HG03064 (cell line): ENCODE results near the gene TCF12.
A peak's percentile ranks its signal among the peaks of the same experiment; 100 is the strongest.
"Not testable (repeated sequence)": the region's sequence is repeated elsewhere in the genome, so short reads cannot be mapped to it uniquely, and the experiment has no call there.

Experiments
- ATAC-seq: cut with Tn5 transposase; IDR thresholded peaks from one replicate; pipeline ENCODE4 v1.9.1; 2021; ENCODE audit warnings: low read depth; ENCODE audit not compliant: unreplicated experiment

TCF12 gene

DNA sequence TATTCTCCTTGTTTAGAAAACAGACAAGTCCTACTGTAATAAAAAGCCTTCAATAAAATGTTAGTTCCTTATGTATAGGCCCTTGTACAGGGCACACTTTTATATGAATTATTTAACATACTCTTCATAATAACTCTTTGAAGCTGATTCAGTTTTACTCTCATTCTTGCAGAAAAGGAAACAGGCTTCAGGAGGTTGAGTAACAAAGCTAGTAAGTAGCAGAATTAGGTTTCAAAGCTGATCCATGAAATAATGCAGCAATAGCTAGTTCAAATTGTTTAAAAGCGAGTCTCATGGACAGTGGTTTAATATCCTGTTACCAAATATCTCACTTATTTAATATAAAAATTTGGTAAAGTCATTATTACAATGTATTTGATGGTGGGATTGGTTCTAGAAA, 25.0 kb downstream of the TCF12 start:
- no peak for ATAC-seq

DNA sequence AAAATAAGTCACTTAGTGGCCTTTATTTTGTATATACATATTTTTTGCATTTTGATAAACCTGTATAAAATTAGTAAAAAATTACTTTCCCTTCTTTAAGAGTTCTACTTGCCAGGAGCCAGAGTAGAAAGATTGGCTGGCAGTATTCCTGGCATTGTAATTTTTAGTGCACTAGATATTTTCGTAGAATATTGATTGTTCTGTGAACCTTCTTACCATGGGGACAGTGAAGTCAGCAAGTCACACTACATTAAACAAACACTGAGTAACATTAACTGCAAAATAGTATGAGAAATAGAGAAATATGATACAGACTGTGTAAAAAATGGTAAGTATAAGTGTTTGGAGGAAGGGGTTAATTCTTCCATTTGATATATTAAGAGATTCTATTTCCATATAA, 26.0 kb downstream of the TCF12 start:
- no peak for ATAC-seq

DNA sequence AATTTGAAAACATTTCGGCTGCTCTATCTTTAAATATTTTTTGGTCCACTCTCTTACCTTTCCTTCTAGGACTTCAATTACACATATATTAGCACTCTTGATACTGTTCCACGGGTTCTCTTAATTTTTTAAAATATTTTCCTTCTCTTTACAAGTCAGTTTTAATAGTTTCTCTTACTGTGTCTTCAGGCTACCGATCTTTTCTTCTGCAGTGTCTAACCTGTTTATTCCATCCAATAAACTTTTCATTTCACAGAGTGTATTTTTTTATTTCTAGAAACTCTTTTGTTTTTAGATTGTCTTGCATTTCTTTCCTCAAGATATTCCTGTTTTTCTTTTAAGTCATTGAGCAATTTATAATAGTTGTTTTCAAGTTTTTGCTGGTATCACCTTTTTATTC, 27.7 kb downstream of the TCF12 start:
- no peak for ATAC-seq

DNA sequence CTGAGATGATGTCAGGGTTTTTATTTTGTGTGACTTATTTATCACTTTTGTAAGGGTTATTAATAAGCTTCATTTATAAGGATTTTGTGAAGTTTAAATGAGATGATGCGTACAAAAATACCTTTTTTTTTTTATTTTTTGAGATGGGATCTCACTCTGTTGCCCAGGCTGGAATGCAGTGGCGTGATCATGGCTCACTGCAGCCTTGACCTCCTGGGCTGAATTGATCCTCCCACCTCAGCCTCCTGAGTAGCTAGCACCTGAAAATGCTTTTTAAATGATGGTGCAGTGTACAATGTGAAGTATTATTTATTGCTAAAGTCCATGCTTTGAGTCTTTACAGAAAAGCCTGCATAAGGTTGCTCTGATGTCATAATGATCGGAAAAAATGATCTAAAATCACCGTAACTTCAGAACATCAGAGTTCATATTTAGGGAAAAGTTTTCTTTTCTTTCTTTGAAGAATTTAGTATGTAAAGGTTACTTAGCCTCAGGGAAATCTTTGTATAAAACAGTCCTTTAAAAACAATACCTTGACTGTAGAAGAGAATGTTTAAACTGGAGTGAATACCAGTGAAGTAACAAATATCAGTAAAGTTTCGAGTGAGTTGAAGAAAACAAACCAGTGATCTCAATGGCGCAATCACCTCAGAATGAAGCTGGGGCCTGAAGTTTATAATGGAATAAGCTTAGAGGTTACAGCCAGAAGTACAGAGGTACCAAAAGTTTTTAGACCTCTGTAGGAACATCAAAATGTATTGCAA, 29.7 kb downstream of the TCF12 start:
- no peak for ATAC-seq

DNA sequence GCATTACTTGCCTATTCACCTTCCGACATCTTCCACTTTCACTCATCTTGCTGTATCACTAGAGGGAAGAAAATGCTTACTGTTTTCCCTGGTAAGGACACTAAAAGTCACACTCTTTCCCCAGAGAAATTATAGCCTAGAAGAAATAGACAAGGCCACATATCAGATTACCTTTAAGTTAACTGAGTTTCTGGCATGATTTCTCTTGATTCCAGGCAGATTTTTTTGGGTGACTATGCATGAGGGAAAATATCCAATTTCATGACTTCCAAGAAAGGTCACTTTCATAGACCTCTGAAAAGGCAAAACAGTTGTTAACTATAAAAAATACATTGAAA, 30.3 kb downstream of the TCF12 start:
- ATAC-seq: no peak

DNA sequence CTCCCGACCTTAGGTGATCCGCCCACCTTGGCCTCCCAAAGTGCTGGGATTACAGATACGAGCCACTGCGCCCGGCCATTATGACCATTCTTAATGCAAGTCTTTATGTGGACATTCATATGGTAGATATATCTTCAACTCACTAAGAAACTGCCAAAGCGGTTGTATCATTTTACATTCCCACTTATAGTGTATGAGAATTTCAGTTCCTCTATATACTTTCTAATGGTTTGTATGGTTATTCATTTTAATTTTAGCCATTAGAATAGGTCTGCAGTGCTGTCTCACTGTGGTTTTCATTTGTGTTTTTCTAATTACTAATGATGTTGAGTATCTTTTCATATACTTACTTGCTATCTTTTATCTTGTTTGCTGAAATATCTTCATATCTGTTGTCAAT, 32.5 kb downstream of the TCF12 start:
- peak; percentile 81 for ATAC-seq

DNA sequence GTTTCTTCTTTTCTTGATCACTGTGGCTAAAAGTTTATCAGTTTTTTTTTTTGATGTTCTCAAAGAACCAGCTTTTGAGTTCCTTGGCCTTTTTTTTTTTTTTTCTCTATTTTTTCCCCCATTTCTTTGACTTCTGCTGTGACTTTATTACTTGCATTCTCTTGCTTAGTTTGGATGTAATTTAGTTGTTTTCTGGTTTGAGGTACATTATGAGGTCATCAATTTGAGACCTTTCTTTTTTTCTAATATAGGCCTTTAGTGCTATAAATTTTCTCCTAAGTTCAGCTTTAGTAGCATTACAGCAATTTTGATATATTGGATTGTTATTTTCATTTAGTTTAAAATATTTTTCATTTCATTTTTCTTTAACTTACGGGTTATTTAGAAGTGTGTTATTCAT, 35.3 kb downstream of the TCF12 start:
- ATAC-seq: no peak

DNA sequence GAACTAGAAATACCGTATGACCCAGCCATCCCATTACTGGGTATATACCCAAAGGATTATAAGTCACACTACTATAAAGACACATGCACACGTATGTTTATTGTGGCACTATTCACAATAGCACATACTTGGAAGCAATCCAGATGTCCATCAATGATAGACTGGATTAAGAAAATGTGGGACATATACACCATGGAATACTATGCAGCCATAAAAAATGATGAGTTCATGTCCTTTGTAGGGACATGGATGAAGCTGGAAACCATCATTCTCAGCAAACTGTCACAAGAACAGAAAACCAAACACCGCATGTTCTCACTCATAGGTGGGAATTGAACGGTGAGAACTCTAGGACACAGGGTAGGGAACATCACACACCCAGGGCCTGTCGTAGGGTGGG, 36.6 kb downstream of the TCF12 start:
- ATAC-seq: not testable (repeated sequence)

DNA sequence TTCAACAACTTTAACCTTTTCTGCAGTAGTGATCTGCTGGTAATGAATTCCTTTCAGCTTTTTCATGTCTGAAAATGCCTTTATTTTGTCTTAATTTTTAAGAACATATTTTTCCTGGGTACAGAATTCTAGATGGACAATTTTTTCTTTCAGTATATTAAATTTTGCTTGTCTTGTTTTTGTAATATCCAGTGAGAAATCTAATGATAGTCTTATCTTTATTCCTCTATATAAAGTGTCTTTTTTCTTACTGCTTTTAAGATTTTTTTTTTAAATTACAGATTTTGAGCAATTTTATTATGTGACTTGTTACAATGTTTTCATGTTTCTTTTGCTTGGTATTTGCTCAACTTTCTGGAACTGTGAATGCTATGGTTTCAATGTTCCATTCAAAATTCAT, 38.1 kb downstream of the TCF12 start:
- ATAC-seq: no peak

DNA sequence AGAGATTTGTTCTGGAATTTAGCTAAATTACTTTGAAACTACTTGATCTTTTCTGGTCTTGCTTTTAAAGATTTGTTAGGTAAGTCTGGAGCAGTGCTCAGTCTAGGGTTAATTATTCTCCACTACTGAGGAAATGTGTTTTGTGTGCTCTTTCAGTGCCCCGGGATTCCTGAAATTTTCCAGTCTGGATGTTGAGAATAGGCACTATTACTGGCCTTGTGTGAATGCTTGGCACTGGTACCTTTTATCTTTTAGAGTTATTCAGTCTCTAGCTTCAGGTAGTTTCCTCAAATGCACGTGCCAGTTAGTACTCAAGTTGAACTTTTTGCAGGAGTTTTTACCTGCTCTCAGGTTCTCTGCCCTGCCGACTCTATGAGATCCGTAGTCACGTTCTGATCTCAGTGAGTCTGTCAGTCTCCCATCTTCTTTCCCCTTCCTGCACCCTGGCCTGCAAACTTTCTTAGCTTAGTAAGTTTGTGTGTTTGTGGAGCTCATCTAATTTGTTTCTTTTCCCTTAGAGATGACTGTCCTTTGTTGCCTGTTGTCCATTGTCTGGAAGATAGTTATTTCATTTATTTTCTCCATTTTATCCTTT, 39.5 kb downstream of the TCF12 start:
- ATAC-seq: no peak

DNA sequence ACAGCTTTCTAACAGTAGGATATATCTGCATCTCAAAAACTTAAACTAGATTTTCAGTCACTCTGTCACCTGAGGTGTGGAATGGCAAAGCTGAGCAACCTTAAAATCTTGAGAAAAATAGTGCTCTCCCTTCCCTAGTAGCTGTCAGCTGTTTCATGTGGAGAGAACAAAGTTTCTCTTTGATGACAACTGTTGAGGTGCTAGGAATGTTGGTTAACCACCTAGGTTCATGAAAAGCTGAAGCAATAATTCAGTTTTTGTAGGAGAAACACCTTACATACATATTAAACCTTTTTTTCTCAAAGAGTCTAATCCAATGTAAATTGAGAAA, 40.8 kb downstream of the TCF12 start:
- no peak for ATAC-seq

DNA sequence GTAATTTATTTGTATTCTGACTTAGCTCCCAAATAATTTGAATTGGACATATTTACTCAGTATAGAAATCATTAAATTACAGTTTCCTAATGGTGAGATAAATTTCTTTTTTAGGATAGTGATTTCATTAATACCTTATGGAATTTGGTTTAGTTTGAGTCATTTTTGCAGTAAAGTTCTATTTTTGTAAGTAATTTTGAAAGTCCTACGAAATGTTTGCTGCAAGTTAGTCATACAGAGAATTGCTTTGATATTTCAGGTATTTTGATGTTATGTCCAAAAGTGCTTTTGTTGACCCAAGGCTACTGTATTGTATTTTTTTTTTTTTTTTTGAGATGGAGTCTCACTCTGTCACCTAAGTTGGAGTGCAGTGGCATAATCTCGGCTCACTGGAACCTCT, 41.7 kb downstream of the TCF12 start:
- ATAC-seq: no peak

DNA sequence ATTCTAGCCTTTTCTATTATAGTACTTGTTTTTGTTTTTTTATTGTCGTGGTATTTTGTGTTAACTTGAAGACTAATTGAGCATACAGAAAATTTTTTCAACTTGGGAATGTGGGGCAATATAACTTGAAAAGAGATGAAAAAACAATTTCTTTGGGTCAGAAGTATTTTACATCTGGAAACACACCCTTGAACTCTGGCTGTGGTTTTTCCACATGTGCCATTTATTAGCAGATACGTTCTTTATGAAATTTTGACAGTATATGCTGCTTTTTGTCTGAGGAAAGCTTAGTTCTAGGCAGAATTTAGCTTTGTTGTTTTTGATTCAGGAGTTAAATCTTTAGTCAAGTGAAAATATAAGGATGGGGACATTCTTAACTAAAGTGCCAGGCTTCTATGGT, 44.7 kb downstream of the TCF12 start:
- no peak for ATAC-seq

DNA sequence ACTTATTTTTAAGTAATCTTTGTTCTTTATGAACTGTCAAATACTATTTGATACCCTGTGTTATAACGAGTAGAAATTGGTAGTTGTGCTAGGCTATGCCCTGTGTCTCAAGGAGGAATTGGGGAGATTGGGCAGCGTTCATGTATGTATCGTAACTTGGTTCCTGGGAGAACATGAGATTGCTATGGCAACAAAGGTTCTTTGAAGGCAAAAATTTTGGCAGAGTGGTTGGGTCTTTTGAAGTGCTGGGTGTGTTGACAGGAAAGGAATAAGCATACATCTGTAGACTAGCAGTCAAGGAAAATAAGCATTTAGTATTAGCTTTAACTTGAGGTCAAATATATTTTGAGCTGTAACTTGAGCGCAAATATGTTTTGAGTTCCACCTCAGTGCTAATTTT, 45.3 kb downstream of the TCF12 start:
- ATAC-seq: no peak

DNA sequence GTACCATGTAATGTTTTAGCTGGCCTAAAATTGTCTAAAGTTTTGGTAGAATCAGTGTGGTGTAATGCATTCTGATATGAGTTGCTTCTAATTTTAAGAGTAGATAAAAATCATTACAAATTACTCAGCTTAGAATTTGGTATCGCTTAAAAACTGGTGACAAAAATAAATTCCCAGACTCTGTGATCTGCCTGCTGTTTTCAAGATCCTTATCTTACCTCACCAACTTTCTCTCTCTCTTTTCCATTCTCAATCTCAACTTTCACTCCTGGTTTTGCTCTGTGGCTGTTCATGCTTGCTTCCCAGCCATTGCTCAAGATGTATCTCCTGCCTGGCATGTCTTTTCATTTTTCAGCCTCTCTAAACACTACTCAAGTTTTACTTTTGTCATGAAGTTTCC, 45.7 kb downstream of the TCF12 start:
- no peak for ATAC-seq

DNA sequence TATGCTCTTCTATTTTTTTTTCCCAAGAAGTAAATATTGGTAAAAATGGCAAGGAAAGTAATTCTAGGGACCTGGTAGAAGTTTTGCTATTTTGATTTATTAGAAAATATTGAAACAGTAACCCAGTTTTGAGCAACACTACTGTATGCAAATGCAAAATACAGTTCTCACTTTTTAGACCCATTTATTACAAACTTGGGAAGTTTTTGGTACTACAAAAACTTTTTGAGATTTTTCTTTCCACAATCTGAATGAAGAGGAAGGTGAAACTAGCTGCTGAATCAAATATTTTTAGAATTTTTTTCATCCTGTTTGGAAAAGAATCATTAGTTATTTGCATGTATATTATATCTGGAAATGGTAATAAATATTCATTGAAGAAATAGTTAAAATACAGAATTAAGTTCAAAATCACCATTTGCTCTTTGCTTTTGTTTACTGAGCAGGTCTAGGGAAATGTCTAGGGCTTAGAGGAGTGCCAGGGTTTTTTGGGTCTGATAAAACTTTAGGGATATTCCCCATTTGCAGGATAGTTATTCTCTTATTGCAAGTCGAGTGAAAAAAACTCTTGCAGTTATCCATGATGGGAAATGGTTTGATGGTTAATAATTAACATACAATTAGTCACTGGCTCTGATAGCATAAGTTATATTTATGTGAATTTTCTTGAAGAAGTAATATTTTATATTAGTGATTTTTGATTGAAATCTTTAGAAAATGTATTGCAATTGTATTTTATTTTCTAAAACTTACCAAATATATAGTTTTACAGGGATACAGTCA, 47.0 kb downstream of the TCF12 start:
- no peak for ATAC-seq

DNA sequence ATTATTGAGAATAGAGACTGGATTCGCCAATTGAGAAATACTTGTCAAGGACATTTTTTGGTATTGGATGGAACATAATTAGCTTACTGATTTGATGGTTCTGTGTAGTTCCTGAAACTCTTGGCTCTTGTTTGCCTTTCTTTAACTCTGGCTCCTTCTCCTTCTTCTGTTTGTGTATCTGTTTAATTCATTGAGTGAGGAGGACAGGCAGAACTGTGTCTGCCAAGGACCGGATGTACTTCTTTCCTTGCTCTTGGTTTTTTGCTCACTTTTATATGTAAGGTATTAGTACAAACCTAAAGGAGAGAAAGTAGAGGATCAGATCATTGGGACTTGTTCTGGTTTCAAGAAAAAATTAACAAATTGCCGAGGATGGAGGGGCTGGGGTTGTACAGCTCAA, 48.9 kb downstream of the TCF12 start:
- no peak for ATAC-seq

DNA sequence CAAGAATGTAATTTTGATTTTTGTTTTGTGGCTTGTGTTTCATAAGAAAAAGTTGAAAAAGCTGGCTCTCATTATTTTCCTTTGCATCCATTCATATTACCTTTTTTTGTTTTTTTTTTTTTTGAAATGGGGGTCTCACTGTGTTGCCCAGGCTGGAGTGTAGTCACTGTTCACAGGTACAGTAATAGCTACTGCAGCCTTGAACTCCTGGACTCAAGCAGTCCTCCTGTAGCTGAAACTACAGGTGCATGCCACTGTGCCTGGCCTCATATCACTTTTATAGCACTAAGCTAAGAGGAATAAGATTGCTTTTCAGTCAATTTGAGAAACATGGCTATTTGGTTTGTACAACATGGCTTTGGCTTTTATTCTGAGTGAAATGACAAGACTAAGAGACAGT, 49.8 kb downstream of the TCF12 start:
- ATAC-seq: no peak

DNA sequence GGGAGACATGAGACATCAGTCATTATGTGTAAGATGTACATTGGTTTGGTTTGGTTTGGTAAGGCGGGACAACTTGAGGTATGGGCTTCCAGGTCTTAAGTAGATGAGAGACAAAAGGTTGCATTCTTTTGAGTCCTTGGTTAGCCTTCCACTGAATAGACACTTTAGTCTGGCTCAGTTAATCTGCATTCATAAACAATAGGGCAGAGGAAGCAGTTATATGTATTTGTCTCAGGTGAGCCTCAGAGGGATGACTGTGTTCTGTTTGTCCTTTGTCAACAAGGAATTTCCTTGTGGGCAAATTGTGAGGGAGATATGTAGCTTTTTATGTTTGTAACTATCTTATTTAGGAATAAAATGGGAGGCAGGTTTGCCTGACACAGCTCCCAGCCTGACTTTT, 50.4 kb downstream of the TCF12 start:
- ATAC-seq: no peak

DNA sequence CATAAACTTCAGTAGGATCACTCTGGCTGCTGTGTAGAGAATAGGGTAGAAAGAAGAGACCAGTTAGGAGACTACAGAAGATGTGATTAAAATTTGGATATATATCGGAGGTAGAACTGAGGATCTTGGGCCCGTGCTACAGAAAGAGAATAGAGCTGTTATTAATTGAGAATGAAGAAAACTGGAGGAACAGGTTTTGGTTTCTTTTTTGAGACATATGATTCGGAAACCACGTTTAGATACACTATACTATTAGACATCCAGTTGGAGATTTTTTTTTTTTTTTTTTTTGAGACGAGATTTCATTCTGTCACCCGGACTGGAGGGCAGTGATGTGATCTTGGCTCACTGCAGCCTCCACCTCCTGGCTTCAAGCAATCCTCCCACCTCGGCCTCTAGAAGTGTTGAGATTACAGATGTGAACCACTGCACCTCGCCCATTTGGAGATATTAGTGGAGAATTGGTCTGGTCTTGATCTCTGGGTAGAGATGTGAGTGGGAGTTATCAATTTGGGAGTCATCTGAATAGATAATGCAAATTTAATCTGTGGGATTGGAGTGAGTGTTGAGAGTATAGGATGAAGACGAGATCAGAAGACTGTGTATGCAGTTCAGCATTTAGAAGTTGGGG, 50.9 kb downstream of the TCF12 start:
- ATAC-seq: no peak

DNA sequence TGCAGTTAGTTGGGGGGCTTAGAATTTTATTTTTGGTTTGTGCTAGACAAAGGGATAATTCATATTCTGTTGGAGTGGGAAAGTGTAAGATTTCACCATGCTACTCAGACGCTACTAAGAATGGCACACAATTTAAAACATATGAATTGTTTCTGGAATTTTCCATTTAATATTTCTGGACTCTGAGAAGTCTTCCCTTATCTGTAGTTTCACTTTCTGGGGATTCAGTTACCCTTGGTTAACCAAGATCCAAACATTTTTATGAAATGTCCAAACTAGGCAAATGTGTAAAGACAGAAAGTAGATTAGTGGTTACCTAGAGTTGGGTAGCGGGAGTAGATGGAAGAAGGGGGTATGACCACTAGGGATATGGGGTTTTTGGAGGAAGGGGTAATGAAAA, 53.1 kb downstream of the TCF12 start:
- no peak for ATAC-seq

DNA sequence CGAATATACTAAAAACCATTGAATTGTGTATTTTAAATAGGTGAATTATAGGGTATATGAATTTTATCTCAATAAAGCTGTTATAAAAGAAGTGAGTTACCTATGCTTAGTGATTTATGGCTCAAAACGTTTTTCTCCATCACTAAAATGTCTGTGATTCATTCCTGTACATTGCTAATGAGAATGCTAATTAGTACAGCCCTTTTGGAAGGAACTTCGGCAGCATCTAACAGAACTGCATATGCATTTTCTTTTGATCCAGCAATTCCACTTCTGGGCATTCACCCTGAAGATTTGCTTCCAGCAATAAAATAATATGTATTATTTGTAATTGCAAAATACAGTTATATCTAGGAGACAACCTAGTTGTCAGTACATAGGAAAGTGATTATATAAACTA, 53.6 kb downstream of the TCF12 start:
- no peak for ATAC-seq
